SK-N-SH (cell line): ENCODE measurements around the gene EVC2.

Source experiments
- EZH2phosphoT487 ChIP-seq: fragments of 200-600 bp; sonication (generic); IDR thresholded peaks from 2 replicates; pipeline ENCODE4 v1.6.1; 2017; ENCODE audit warnings: low read depth, mixed run types, mild to moderate bottlenecking, antibody characterized with exemption, moderate library complexity, borderline replicate concordance
- NRF1 ChIP-seq: IDR thresholded peaks from 2 replicates; pipeline ENCODE4 v1.6.1; 2012; ENCODE audit warnings: low read depth, mild to moderate bottlenecking, low read length
- TCF12 ChIP-seq: IDR thresholded peaks from 2 replicates; pipeline ENCODE4 v1.4.0; 2012
- YY1 ChIP-seq: IDR thresholded peaks from 2 replicates; pipeline ENCODE4 v1.4.0; 2012; ENCODE audit warnings: low read depth, mild to moderate bottlenecking
- TF ChIP-seq, protein P1 (sequence below): fragments of 200-600 bp; sonication (generic); IDR thresholded peaks from 2 replicates; pipeline ENCODE4 v1.6.1; 2017; ENCODE audit warnings: antibody characterized with exemption, mild to moderate bottlenecking, moderate library complexity
- TF ChIP-seq, protein P2 (sequence below): IDR thresholded peaks from 2 replicates; pipeline ENCODE4 v1.6.1; 2012; ENCODE audit warnings: mild to moderate bottlenecking, low read depth, low read length, moderate library complexity
- TF ChIP-seq, protein P3 (sequence below): fragments of 150-350 bp; IDR thresholded peaks from 2 replicates; pipeline ENCODE4 v1.6.1; 2017; ENCODE audit warnings: antibody characterized with exemption, low read length, low read depth, borderline replicate concordance
- TF ChIP-seq, protein P4 (sequence below): IDR thresholded peaks from 2 replicates; pipeline ENCODE4 v1.4.0; 2012; ENCODE audit warnings: low read depth
- TF ChIP-seq, protein P5 (sequence below): IDR thresholded peaks from 2 replicates; pipeline ENCODE4 v1.4.0; 2012; ENCODE audit warnings: low read depth, borderline replicate concordance

DNA sequence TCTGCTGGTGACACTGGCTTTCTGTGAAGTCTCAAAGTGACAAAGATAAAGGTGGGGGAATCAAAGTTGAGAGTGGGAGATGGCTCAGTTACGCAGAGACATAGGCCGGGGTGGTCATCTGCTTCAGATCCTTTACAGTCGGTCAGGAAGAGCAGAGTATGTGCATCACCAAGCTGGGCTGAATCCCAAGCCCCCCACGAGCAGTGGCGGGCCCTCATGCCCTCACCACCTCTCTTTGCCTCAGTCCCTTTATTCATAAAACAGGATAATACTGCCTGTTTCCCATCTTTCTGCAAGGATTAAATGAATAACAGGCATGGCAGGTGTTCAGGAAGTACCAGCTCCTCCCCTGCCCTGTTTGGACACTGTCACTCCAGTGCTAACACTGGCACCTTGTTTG is 135.6 kb downstream of the EVC2 start:
- TF ChIP-seq, protein P1, sequence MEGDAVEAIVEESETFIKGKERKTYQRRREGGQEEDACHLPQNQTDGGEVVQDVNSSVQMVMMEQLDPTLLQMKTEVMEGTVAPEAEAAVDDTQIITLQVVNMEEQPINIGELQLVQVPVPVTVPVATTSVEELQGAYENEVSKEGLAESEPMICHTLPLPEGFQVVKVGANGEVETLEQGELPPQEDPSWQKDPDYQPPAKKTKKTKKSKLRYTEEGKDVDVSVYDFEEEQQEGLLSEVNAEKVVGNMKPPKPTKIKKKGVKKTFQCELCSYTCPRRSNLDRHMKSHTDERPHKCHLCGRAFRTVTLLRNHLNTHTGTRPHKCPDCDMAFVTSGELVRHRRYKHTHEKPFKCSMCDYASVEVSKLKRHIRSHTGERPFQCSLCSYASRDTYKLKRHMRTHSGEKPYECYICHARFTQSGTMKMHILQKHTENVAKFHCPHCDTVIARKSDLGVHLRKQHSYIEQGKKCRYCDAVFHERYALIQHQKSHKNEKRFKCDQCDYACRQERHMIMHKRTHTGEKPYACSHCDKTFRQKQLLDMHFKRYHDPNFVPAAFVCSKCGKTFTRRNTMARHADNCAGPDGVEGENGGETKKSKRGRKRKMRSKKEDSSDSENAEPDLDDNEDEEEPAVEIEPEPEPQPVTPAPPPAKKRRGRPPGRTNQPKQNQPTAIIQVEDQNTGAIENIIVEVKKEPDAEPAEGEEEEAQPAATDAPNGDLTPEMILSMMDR: no peak
- no peak for TF ChIP-seq EZH2phosphoT487
- TF ChIP-seq YY1: no peak
- TF ChIP-seq TCF12: no peak
- TF ChIP-seq NRF1: no peak
- TF ChIP-seq, protein P2, sequence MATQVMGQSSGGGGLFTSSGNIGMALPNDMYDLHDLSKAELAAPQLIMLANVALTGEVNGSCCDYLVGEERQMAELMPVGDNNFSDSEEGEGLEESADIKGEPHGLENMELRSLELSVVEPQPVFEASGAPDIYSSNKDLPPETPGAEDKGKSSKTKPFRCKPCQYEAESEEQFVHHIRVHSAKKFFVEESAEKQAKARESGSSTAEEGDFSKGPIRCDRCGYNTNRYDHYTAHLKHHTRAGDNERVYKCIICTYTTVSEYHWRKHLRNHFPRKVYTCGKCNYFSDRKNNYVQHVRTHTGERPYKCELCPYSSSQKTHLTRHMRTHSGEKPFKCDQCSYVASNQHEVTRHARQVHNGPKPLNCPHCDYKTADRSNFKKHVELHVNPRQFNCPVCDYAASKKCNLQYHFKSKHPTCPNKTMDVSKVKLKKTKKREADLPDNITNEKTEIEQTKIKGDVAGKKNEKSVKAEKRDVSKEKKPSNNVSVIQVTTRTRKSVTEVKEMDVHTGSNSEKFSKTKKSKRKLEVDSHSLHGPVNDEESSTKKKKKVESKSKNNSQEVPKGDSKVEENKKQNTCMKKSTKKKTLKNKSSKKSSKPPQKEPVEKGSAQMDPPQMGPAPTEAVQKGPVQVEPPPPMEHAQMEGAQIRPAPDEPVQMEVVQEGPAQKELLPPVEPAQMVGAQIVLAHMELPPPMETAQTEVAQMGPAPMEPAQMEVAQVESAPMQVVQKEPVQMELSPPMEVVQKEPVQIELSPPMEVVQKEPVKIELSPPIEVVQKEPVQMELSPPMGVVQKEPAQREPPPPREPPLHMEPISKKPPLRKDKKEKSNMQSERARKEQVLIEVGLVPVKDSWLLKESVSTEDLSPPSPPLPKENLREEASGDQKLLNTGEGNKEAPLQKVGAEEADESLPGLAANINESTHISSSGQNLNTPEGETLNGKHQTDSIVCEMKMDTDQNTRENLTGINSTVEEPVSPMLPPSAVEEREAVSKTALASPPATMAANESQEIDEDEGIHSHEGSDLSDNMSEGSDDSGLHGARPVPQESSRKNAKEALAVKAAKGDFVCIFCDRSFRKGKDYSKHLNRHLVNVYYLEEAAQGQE: no peak
- TF ChIP-seq, protein P3, sequence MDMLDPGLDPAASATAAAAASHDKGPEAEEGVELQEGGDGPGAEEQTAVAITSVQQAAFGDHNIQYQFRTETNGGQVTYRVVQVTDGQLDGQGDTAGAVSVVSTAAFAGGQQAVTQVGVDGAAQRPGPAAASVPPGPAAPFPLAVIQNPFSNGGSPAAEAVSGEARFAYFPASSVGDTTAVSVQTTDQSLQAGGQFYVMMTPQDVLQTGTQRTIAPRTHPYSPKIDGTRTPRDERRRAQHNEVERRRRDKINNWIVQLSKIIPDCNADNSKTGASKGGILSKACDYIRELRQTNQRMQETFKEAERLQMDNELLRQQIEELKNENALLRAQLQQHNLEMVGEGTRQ: no peak
- TF ChIP-seq, protein P4, sequence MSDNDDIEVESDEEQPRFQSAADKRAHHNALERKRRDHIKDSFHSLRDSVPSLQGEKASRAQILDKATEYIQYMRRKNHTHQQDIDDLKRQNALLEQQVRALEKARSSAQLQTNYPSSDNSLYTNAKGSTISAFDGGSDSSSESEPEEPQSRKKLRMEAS: no peak
- TF ChIP-seq, protein P5, sequence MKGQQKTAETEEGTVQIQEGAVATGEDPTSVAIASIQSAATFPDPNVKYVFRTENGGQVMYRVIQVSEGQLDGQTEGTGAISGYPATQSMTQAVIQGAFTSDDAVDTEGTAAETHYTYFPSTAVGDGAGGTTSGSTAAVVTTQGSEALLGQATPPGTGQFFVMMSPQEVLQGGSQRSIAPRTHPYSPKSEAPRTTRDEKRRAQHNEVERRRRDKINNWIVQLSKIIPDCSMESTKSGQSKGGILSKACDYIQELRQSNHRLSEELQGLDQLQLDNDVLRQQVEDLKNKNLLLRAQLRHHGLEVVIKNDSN: no peak
